WI38 (cell line): ENCODE results near the gene RIC1.
"Not testable (repeated sequence)": the region's sequence is repeated elsewhere in the genome, so short reads cannot be mapped to it uniquely, and the experiment has no call there.

ENCODE experiments used
- H3K4me3 ChIP-seq: 2 replicates; pipeline ENCODE4 v1.5.1; 2011; ENCODE audit warnings: low read depth, mild to moderate bottlenecking, control low read depth, low read length
- CTCF ChIP-seq: IDR thresholded peaks from 2 replicates; pipeline ENCODE4 v1.5.1; 2012; ENCODE audit warnings: low read depth, mild to moderate bottlenecking, control low read depth, low read length

Gene RIC1

GRCh38 chr9:5791870-5792269 lies 163.0 kb downstream of the RIC1 start:
- no peak for TF ChIP-seq CTCF
- no peak overlapping the region for H3K4me3 ChIP-seq

- TF ChIP-seq CTCF = no peak
- H3K4me3 ChIP-seq = no peak overlapping the region
These were observed 164.9 kb downstream of the RIC1 start for GRCh38 chr9:5793812-5794211.

GRCh38 chr9:5796298-5796697 lies 167.4 kb downstream of the RIC1 start:
- no peak overlapping the region for H3K4me3 ChIP-seq
- TF ChIP-seq CTCF = no peak

GRCh38 chr9:5798581-5798980 lies 169.7 kb downstream of the RIC1 start:
- no peak overlapping the region for H3K4me3 ChIP-seq
- no peak for TF ChIP-seq CTCF

GRCh38 chr9:5799314-5799713 lies 170.4 kb downstream of the RIC1 start:
- no peak overlapping the region for H3K4me3 ChIP-seq
- TF ChIP-seq CTCF = peak; percentile 71

- not testable (repeated sequence) for H3K4me3 ChIP-seq
These were observed 171.5 kb downstream of the RIC1 start for GRCh38 chr9:5800378-5800777.

- TF ChIP-seq CTCF = no peak
- no peak overlapping the region for H3K4me3 ChIP-seq
These were observed 172.2 kb downstream of the RIC1 start for GRCh38 chr9:5800969-5801738.

GRCh38 chr9:5801739-5802113 lies 172.8 kb downstream of the RIC1 start:
- TF ChIP-seq CTCF = no peak
- H3K4me3 ChIP-seq = no peak overlapping the region
